ENCODE results near the gene TMED4.

DNA sequence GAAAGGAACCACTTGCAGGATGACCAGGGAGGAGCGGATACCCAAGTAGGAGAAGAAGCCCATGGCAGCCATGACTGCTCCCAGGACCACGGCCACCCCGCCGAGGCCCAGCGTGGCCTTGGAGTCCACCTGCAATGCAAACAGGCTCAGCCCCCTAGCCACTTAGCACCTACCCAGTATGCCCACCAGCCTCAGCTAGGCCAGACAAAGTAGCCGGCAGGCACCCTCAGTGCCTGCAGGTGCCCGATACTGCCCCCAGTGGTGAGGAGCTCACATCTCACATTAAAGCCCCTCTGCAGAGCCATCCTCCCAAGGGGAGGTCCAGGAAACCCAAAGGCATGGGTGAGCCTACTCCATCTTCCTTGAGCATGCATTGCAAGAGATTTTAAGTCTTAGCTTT, 47.5 kb downstream of the TMED4 start:
- TF ChIP-seq, protein P1, sequence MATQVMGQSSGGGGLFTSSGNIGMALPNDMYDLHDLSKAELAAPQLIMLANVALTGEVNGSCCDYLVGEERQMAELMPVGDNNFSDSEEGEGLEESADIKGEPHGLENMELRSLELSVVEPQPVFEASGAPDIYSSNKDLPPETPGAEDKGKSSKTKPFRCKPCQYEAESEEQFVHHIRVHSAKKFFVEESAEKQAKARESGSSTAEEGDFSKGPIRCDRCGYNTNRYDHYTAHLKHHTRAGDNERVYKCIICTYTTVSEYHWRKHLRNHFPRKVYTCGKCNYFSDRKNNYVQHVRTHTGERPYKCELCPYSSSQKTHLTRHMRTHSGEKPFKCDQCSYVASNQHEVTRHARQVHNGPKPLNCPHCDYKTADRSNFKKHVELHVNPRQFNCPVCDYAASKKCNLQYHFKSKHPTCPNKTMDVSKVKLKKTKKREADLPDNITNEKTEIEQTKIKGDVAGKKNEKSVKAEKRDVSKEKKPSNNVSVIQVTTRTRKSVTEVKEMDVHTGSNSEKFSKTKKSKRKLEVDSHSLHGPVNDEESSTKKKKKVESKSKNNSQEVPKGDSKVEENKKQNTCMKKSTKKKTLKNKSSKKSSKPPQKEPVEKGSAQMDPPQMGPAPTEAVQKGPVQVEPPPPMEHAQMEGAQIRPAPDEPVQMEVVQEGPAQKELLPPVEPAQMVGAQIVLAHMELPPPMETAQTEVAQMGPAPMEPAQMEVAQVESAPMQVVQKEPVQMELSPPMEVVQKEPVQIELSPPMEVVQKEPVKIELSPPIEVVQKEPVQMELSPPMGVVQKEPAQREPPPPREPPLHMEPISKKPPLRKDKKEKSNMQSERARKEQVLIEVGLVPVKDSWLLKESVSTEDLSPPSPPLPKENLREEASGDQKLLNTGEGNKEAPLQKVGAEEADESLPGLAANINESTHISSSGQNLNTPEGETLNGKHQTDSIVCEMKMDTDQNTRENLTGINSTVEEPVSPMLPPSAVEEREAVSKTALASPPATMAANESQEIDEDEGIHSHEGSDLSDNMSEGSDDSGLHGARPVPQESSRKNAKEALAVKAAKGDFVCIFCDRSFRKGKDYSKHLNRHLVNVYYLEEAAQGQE (IDR thresholded peaks at IDR 0.05; ENCODE audit: low read depth) = no peak
- TF ChIP-seq, protein P2, sequence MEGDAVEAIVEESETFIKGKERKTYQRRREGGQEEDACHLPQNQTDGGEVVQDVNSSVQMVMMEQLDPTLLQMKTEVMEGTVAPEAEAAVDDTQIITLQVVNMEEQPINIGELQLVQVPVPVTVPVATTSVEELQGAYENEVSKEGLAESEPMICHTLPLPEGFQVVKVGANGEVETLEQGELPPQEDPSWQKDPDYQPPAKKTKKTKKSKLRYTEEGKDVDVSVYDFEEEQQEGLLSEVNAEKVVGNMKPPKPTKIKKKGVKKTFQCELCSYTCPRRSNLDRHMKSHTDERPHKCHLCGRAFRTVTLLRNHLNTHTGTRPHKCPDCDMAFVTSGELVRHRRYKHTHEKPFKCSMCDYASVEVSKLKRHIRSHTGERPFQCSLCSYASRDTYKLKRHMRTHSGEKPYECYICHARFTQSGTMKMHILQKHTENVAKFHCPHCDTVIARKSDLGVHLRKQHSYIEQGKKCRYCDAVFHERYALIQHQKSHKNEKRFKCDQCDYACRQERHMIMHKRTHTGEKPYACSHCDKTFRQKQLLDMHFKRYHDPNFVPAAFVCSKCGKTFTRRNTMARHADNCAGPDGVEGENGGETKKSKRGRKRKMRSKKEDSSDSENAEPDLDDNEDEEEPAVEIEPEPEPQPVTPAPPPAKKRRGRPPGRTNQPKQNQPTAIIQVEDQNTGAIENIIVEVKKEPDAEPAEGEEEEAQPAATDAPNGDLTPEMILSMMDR (IDR thresholded peaks at IDR 0.05 in 2 of 3, conservative IDR thresholded peaks at IDR 0.05 in 1 of 3; ENCODE audit: borderline replicate concordance in 1 of 3, insufficient read depth in 1 of 3, low read depth in 2 of 3, low read length in 2 of 3) = peak; percentile 21 to 92 (median 86); a peak in 5 of 6 replicates
- TF ChIP-seq, protein P3, sequence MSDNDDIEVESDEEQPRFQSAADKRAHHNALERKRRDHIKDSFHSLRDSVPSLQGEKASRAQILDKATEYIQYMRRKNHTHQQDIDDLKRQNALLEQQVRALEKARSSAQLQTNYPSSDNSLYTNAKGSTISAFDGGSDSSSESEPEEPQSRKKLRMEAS (IDR thresholded peaks at IDR 0.05) = no peak
- TF ChIP-seq CBX3 (IDR thresholded peaks at IDR 0.05; ENCODE audit: low read depth) (no peak), YY1 (IDR thresholded peaks at IDR 0.05; ENCODE audit: extremely low read depth, insufficient replicate concordance, low read depth, low read length) (no peak), EZH2 (IDR thresholded peaks at IDR 0.05) (no peak), SIN3A (IDR thresholded peaks at IDR 0.05; ENCODE audit: low read depth) (no peak), FOSL1 (IDR thresholded peaks at IDR 0.05; ENCODE audit: low read depth) (no peak)
- TF ChIP-seq, protein P4, sequence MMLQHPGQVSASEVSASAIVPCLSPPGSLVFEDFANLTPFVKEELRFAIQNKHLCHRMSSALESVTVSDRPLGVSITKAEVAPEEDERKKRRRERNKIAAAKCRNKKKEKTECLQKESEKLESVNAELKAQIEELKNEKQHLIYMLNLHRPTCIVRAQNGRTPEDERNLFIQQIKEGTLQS (IDR thresholded peaks at IDR 0.05) = no peak
